ENCODE measurements around the gene PITPNM3. TPM values are rescaled to one million over a fixed set of nuclear protein-coding genes. Genes with fewer than 3 reads are reported as not detected.

The PITPNM3 gene
- total and polyA plus RNA-seq, 2 of the 13 experiments (the other 11 are each of a cell fraction or from before 2014, with no cell fraction given) = 0.13 to 0.29 TPM

DNA sequence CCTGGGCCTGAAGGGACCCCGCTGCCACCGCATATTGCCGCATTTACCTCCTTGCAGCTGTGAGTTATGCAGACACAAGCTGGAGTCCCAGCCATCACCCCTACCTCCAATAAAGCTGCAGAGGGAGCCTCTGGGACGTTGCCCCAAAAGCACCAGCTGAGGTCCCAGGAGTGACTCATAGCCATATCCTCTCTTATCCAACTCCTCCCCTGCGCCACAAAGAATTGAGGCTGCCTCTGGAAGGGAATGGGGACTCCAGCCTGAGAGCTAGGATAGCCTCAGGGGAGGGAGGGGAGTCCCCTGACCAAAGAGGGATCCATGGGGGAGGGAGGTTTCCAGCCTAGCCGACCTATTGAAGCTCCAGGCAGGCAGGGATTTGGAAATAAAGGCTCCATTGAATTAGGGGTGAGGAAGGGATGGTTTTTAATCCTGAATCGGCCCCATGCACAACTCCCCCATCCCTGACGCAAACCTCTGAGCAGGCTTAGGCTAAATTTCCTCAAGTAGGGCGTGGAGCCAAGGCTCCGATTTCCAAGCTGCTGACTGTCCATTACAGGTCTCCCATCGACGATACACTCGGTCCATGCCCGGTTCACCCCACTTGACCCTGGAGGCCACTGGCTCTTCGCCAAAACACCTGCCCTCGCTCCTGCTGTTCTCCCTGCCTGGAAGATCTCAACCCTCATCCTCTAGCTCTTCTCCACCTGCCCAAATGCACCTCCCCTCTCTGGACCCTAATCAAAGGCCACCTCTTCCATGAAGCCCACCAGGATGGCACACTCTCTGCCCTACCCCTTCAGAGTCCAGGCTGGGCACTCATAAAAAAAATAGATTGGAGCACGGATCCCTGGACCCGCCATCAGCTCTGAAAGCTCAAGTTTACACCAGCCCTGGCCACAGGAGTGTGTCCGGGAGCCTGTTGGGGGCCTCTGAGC, 84.6 kb downstream of the PITPNM3 start:
- Histone ChIP-seq H3K4me3 (replicated peaks in 1 of 3; ENCODE audit: insufficient read depth in 1 of 3, low read depth in 2 of 3, low read length in 3 of 3) (no peak overlapping the region), H3K9me3 (ENCODE audit: low read length) (no peaks in the 10 kb centered on the region; the same call in 1 of the 2 replicates), H3K79me2 (ENCODE audit: insufficient read depth, low read length) (no peaks in the 10 kb centered on the region), H4K20me1 (ENCODE audit: insufficient read depth, low read length) (no peaks in the 10 kb centered on the region), H3K36me3 (replicated peaks in 1 of 2; ENCODE audit: control insufficient read depth in 1 of 2, insufficient read depth in 2 of 2, low read length in 2 of 2) (no peaks in the 10 kb centered on the region), H3K27ac (ENCODE audit: extremely low read length, insufficient read depth, low read length) (no peak overlapping the region), H3K4me2 (ENCODE audit: low read depth, low read length) (no peak overlapping the region), H2AFZ (ENCODE audit: low read length) (no peak overlapping the region), H3K27me3 (ENCODE audit: control insufficient read depth in 1 of 2, insufficient read depth in 2 of 2, low read length in 2 of 2) (no peaks in the 10 kb centered on the region), H3K4me1 (ENCODE audit: insufficient read depth, low read length) (no peaks in the 10 kb centered on the region), H3K9ac (ENCODE audit: insufficient read depth, low read depth, low read length) (no peak overlapping the region)
- in situ Hi-C loops (cut with HindIII; ENCODE audit: extremely low pct_ligation_motif_present, low pct_unique_long_range_greater_than_20kb) = loop anchor here (5.0 kb wide), 1 partner anchor 171 kb away; the partner anchor contains the start of genes KIAA0753 and TXNDC17
- TF ChIP-seq ZNF317 (CRISPR knock-in tag; IDR thresholded peaks at IDR 0.05) (no peak), NCOA2 (CRISPR knock-in tag; IDR thresholded peaks at IDR 0.05) (no peak), ZNF468 (CRISPR knock-in tag; IDR thresholded peaks at IDR 0.05) (no peak)
- TF ChIP-seq, protein P1, sequence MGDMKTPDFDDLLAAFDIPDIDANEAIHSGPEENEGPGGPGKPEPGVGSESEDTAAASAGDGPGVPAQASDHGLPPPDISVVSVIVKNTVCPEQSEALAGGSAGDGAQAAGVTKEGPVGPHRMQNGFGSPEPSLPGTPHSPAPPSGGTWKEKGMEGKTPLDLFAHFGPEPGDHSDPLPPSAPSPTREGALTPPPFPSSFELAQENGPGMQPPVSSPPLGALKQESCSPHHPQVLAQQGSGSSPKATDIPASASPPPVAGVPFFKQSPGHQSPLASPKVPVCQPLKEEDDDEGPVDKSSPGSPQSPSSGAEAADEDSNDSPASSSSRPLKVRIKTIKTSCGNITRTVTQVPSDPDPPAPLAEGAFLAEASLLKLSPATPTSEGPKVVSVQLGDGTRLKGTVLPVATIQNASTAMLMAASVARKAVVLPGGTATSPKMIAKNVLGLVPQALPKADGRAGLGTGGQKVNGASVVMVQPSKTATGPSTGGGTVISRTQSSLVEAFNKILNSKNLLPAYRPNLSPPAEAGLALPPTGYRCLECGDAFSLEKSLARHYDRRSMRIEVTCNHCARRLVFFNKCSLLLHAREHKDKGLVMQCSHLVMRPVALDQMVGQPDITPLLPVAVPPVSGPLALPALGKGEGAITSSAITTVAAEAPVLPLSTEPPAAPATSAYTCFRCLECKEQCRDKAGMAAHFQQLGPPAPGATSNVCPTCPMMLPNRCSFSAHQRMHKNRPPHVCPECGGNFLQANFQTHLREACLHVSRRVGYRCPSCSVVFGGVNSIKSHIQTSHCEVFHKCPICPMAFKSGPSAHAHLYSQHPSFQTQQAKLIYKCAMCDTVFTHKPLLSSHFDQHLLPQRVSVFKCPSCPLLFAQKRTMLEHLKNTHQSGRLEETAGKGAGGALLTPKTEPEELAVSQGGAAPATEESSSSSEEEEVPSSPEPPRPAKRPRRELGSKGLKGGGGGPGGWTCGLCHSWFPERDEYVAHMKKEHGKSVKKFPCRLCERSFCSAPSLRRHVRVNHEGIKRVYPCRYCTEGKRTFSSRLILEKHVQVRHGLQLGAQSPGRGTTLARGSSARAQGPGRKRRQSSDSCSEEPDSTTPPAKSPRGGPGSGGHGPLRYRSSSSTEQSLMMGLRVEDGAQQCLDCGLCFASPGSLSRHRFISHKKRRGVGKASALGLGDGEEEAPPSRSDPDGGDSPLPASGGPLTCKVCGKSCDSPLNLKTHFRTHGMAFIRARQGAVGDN (CRISPR knock-in tag; IDR thresholded peaks at IDR 0.05) = no peak
- no peak for FAIRE-seq
- intact Hi-C loops (cut with micrococcal nuclease; ENCODE audit: unreplicated experiment) = loop anchor here (2.0 to 10.0 kb wide), 3 partner anchors 83 to 177 kb away; partner anchors contain the start of genes KIAA0753, PITPNM3 and TXNDC17
- WGBS (ENCODE audit: low lambda C conversion rate) = 29% methylated on average over 15 of the region's 19 CpGs
- no TSS peak for BruUV-seq (replicated peaks)
- POLR2A ChIA-PET = no interaction called here
- CTCF ChIA-PET (ENCODE audit: low intra/inter-chr PET ratio, low total read pairs) = interaction anchor here (0.8 kb wide), 1 partner anchor 533 kb away, joined by 5 read pairs; no protein-coding TSS in a partner anchor
- no peak for ATAC-seq
- DNase-seq (ENCODE audit: low spot score) = no peak

Measured in HepG2 (cell line).